Measurements from ENCODE around the gene LHX3. TPM values are rescaled to one million over a fixed set of nuclear protein-coding genes. Genes with fewer than 3 reads are reported as not detected.

LHX3 gene
- total RNA-seq, 2 experiments from 2014 or later, result not detected

GRCh38 chr9:136190237-136190601 is 14.7 kb downstream of the LHX3 start:
- Mint-ChIP-seq H3K4me3 (no peak overlapping the region), H3K9me3 (no peaks in the 10 kb centered on the region), H3K27ac (no peak overlapping the region), H3K27me3 (ENCODE audit: low read depth) (peaks cover 32% of the 10 kb centered on the region), H3K36me3 (ENCODE audit: low read depth) (no peaks in the 10 kb centered on the region), H3K4me1 (ENCODE audit: low read depth) (no peaks in the 10 kb centered on the region)
- CTCF ChIA-PET, result interaction anchor here (0.5 kb wide), 1 partner anchor 698 kb away, joined by 4 read pairs; no protein-coding TSS in a partner anchor
- intact Hi-C loops (cut with micrococcal nuclease), result no loop called here
- DNase-seq, result no peak

- no peaks in the 10 kb centered on the region for H3K4me1 Mint-ChIP-seq (ENCODE audit: low read depth)
- CTCF ChIA-PET, result interaction anchor here (0.5 to 0.7 kb wide), 2 partner anchors 28 to 697 kb away, joined by 3 to 4 read pairs; no protein-coding TSS in a partner anchor
- no peak overlapping the region for H3K27ac Mint-ChIP-seq
- H3K9me3 Mint-ChIP-seq, result no peaks in the 10 kb centered on the region
- no peak for DNase-seq
- H3K36me3 Mint-ChIP-seq (ENCODE audit: low read depth), result no peaks in the 10 kb centered on the region
- no peak overlapping the region for H3K4me3 Mint-ChIP-seq
- H3K27me3 Mint-ChIP-seq (ENCODE audit: low read depth), result peaks cover 32% of the 10 kb centered on the region
- intact Hi-C loops (cut with micrococcal nuclease), result no loop called here
Observed at GRCh38 chr9:136189394-136190236, 15.3 kb downstream of the LHX3 start.

GRCh38 chr9:136187683-136188586 is 17.0 kb downstream of the LHX3 start:
- intact Hi-C loops (cut with micrococcal nuclease), result no loop called here
- no peaks in the 10 kb centered on the region for H3K4me1 Mint-ChIP-seq (ENCODE audit: low read depth)
- peaks cover 32% of the 10 kb centered on the region for H3K27me3 Mint-ChIP-seq (ENCODE audit: low read depth)
- no peaks in the 10 kb centered on the region for H3K36me3 Mint-ChIP-seq (ENCODE audit: low read depth)
- CTCF ChIA-PET, result interaction anchor here (0.6 kb wide), 1 partner anchor 259 kb away, joined by 4 read pairs; no protein-coding TSS in a partner anchor
- H3K4me3 Mint-ChIP-seq, result no peak overlapping the region
- DNase-seq, result no peak
- H3K27ac Mint-ChIP-seq, result no peak overlapping the region
- H3K9me3 Mint-ChIP-seq, result no peaks in the 10 kb centered on the region

GRCh38 chr9:136187197-136187596 is 17.7 kb downstream of the LHX3 start:
- Mint-ChIP-seq H3K4me3 (no peak overlapping the region), H3K9me3 (no peaks in the 10 kb centered on the region), H3K36me3 (ENCODE audit: low read depth) (no peaks in the 10 kb centered on the region), H3K27me3 (ENCODE audit: low read depth) (peaks cover 29% of the 10 kb centered on the region), H3K4me1 (ENCODE audit: low read depth) (no peaks in the 10 kb centered on the region), H3K27ac (no peak overlapping the region)
- intact Hi-C loops (cut with micrococcal nuclease), result no loop called here
- DNase-seq, result no peak
- CTCF ChIA-PET, result interaction anchor here (0.6 kb wide), 1 partner anchor 260 kb away, joined by 4 read pairs; no protein-coding TSS in a partner anchor

GRCh38 chr9:136186386-136186785 is 18.5 kb downstream of the LHX3 start:
- Mint-ChIP-seq H3K36me3 (ENCODE audit: low read depth) (no peaks in the 10 kb centered on the region), H3K27me3 (ENCODE audit: low read depth) (peaks cover 23% of the 10 kb centered on the region), H3K27ac (no peak overlapping the region), H3K4me1 (ENCODE audit: low read depth) (no peaks in the 10 kb centered on the region), H3K4me3 (no peak overlapping the region), H3K9me3 (no peaks in the 10 kb centered on the region)
- intact Hi-C loops (cut with micrococcal nuclease), result no loop called here
- DNase-seq, result no peak
- CTCF ChIA-PET, result no interaction called here

- Mint-ChIP-seq H3K4me1 (ENCODE audit: low read depth) (no peaks in the 10 kb centered on the region), H3K4me3 (no peak overlapping the region), H3K27me3 (ENCODE audit: low read depth) (peaks cover 17% of the 10 kb centered on the region), H3K9me3 (no peaks in the 10 kb centered on the region), H3K36me3 (ENCODE audit: low read depth) (no peaks in the 10 kb centered on the region), H3K27ac (no peak overlapping the region)
- CTCF ChIA-PET, result no interaction called here
- intact Hi-C loops (cut with micrococcal nuclease), result no loop called here
- DNase-seq, result no peak
Observed at GRCh38 chr9:136185596-136186366, 19.1 kb downstream of the LHX3 start.

GRCh38 chr9:136185066-136185465 is 19.9 kb downstream of the LHX3 start:
- Mint-ChIP-seq H3K27me3 (ENCODE audit: low read depth) (peaks cover 10% of the 10 kb centered on the region), H3K4me1 (ENCODE audit: low read depth) (no peaks in the 10 kb centered on the region), H3K9me3 (no peaks in the 10 kb centered on the region), H3K27ac (no peak overlapping the region), H3K36me3 (ENCODE audit: low read depth) (no peaks in the 10 kb centered on the region), H3K4me3 (no peak overlapping the region)
- CTCF ChIA-PET, result no interaction called here
- intact Hi-C loops (cut with micrococcal nuclease), result no loop called here
- no peak for DNase-seq

GRCh38 chr9:136182850-136183422 is 22.0 kb downstream of the LHX3 start:
- no peak for DNase-seq
- H3K36me3 Mint-ChIP-seq (ENCODE audit: low read depth), result no peaks in the 10 kb centered on the region
- no peaks in the 10 kb centered on the region for H3K9me3 Mint-ChIP-seq
- H3K27me3 Mint-ChIP-seq (ENCODE audit: low read depth), result peaks cover 10% of the 10 kb centered on the region
- CTCF ChIA-PET, result no interaction called here
- intact Hi-C loops (cut with micrococcal nuclease), result no loop called here
- no peak overlapping the region for H3K4me3 Mint-ChIP-seq
- H3K27ac Mint-ChIP-seq, result no peak overlapping the region
- H3K4me1 Mint-ChIP-seq (ENCODE audit: low read depth), result no peaks in the 10 kb centered on the region

GRCh38 chr9:136182420-136182787 is 22.5 kb downstream of the LHX3 start:
- intact Hi-C loops (cut with micrococcal nuclease), result no loop called here
- H3K9me3 Mint-ChIP-seq, result no peaks in the 10 kb centered on the region
- no peak overlapping the region for H3K27ac Mint-ChIP-seq
- H3K4me3 Mint-ChIP-seq, result no peak overlapping the region
- CTCF ChIA-PET, result no interaction called here
- no peak for DNase-seq
- H3K36me3 Mint-ChIP-seq (ENCODE audit: low read depth), result no peaks in the 10 kb centered on the region
- peaks cover 10% of the 10 kb centered on the region for H3K27me3 Mint-ChIP-seq (ENCODE audit: low read depth)
- H3K4me1 Mint-ChIP-seq (ENCODE audit: low read depth), result no peaks in the 10 kb centered on the region

- H3K4me3 Mint-ChIP-seq, result no peak overlapping the region
Observed at GRCh38 chr9:136181784-136182419, 23.0 kb downstream of the LHX3 start.

GRCh38 chr9:136180586-136180985 is 24.3 kb downstream of the LHX3 start:
- no peaks in the 10 kb centered on the region for H3K4me1 Mint-ChIP-seq (ENCODE audit: low read depth)
- CTCF ChIA-PET, result no interaction called here
- no peak overlapping the region for H3K27ac Mint-ChIP-seq
- no peaks in the 10 kb centered on the region for H3K9me3 Mint-ChIP-seq
- peaks cover 7% of the 10 kb centered on the region for H3K27me3 Mint-ChIP-seq (ENCODE audit: low read depth)
- no peaks in the 10 kb centered on the region for H3K36me3 Mint-ChIP-seq (ENCODE audit: low read depth)
- H3K4me3 Mint-ChIP-seq, result no peak overlapping the region
- DNase-seq, result no peak
- intact Hi-C loops (cut with micrococcal nuclease), result no loop called here

More at GRCh38 chr9:136181784-136182419, 23.0 kb downstream of the LHX3 start:
- Mint-ChIP-seq H3K27ac (no peak overlapping the region), H3K27me3 (ENCODE audit: low read depth) (peaks cover 7% of the 10 kb centered on the region), H3K4me1 (ENCODE audit: low read depth) (no peaks in the 10 kb centered on the region), H3K9me3 (no peaks in the 10 kb centered on the region), H3K36me3 (ENCODE audit: low read depth) (no peaks in the 10 kb centered on the region)
- intact Hi-C loops (cut with micrococcal nuclease), result no loop called here
- CTCF ChIA-PET, result no interaction called here
- no peak for DNase-seq

All from activated naive CD4-positive, alpha-beta T cell treated with anti-CD3 and anti-CD28 coated beads for 36 hours (primary cell).